Uterus (tissue), 2 donors: ENCODE measurements around the gene ISG15.

Experiments
- CTCF ChIP-seq, 4 experiments: fragments of 200-600 bp in 2 of 4; fragments of 450-650 bp in 2 of 4; sonication (generic) in 2 of 4; IDR thresholded peaks; one replicate each; pipeline ENCODE4 v1.5.1; 2016 to 2019; ENCODE audit warnings: antibody characterized with exemption in 4 of 4, mild to moderate bottlenecking in 2 of 4, moderate library complexity in 1 of 4
- POLR2A ChIP-seq, 2 donors: fragments of 450-650 bp; IDR thresholded peaks; one replicate each; pipeline ENCODE4 v1.6.1; 2016; ENCODE audit warnings: antibody characterized with exemption in 2 of 2, mild to moderate bottlenecking in 1 of 2, moderate library complexity in 1 of 2

GRCh38 chr1:1021010-1021919, 8.0 kb downstream of the ISG15 start:
- TF ChIP-seq CTCF (IDR thresholded peaks at IDR 0.05) (no peak), POLR2A (IDR thresholded peaks at IDR 0.05) (no peak)
